Common myeloid progenitor, CD34-positive (primary cell): ENCODE data around the gene SH2B3.

Source experiments
- CTCF ChIA-PET: fragments of 350-600 bp; sonication (Branson Sonifier 250); formaldehyde crosslinking; loops from one replicate; lab custom pipeline; 2021; ENCODE audit warnings: antibody characterized with exemption; lab: Charles Lee
- POLR2A ChIA-PET: fragments of 350-600 bp; sonication (Branson Sonifier 250); formaldehyde crosslinking; loops from one replicate; lab custom pipeline; 2021; ENCODE audit warnings: antibody characterized with exemption; lab: Charles Lee
- DNase-seq, 3 donors: peaks; one replicate each; pipeline versions ENCODE4 v3.0.0 to v3.0.0-alpha.2; 2013
- H3K27ac ChIP-seq, 2 experiments: 1 replicate in 1 of 2; 2 replicates in 1 of 2; pipeline ENCODE4 v1.7.0; 2013; ENCODE audit warnings: inconsistent platforms in 2 of 2, low read length in 2 of 2, mild to moderate bottlenecking in 2 of 2, low read depth in 1 of 2, moderate library complexity in 1 of 2; ENCODE audit not compliant: severe bottlenecking in 2 of 2, insufficient read depth in 1 of 2, poor library complexity in 1 of 2
- H3K27me3 ChIP-seq, 5 experiments: replicated peaks in 2 of 5; 1 replicate in 3 of 5; 2 replicates in 2 of 5; pipeline versions ENCODE4 v1.6.1 to v1.7.0; 2013; ENCODE audit warnings: low read length in 4 of 5, mild to moderate bottlenecking in 2 of 5, moderate library complexity in 2 of 5, inconsistent platforms in 1 of 5; ENCODE audit not compliant: insufficient read depth in 5 of 5, control insufficient read depth in 4 of 5
- H3K36me3 ChIP-seq, 4 experiments: 1 replicate in 2 of 4; 2 replicates in 2 of 4; pipeline versions ENCODE4 v1.6.1 to v1.7.0; 2013; ENCODE audit warnings: low read length in 3 of 4, control low read depth in 1 of 4, mild to moderate bottlenecking in 1 of 4; ENCODE audit not compliant: control insufficient read depth in 4 of 4, insufficient read depth in 4 of 4
- H3K4me1 ChIP-seq, 4 experiments: 1 replicate in 3 of 4; 2 replicates in 1 of 4; pipeline versions ENCODE4 v1.6.1 to v1.7.1; 2013; ENCODE audit warnings: low read length in 3 of 4, mild to moderate bottlenecking in 3 of 4, control low read depth in 1 of 4, inconsistent platforms in 1 of 4, moderate library complexity in 1 of 4; ENCODE audit not compliant: control insufficient read depth in 4 of 4, insufficient read depth in 4 of 4; ENCODE audit errors: control extremely low read depth in 1 of 4
- H3K4me3 ChIP-seq, 7 experiments: 1 replicate in 4 of 7; 2 replicates in 3 of 7; pipeline versions ENCODE4 v1.5.1 to v1.7.0; 2013; ENCODE audit warnings: mild to moderate bottlenecking in 7 of 7, low read length in 6 of 7, moderate library complexity in 6 of 7, inconsistent platforms in 2 of 7, low read depth in 2 of 7, control low read depth in 1 of 7; ENCODE audit not compliant: insufficient read depth in 4 of 7, control insufficient read depth in 1 of 7; ENCODE audit errors: extremely low read depth in 1 of 7
- H3K9me3 ChIP-seq, 5 experiments: 1 replicate in 4 of 5; 2 replicates in 1 of 5; pipeline versions ENCODE4 v1.6.1 to v1.7.1; 2013; ENCODE audit warnings: low read length in 4 of 5, mild to moderate bottlenecking in 2 of 5, inconsistent platforms in 1 of 5, low read depth in 1 of 5, moderate library complexity in 1 of 5; ENCODE audit not compliant: control insufficient read depth in 4 of 5, insufficient read depth in 2 of 5; ENCODE audit errors: control extremely low read depth in 1 of 5
- WGBS: methylation state at CpG from one replicate; pipeline ENCODE4 v1.1.5; 2013; ENCODE audit not compliant: insufficient coverage; 5-methylcytosine and 5-hydroxymethylcytosine counted together

SH2B3 gene

DNA sequence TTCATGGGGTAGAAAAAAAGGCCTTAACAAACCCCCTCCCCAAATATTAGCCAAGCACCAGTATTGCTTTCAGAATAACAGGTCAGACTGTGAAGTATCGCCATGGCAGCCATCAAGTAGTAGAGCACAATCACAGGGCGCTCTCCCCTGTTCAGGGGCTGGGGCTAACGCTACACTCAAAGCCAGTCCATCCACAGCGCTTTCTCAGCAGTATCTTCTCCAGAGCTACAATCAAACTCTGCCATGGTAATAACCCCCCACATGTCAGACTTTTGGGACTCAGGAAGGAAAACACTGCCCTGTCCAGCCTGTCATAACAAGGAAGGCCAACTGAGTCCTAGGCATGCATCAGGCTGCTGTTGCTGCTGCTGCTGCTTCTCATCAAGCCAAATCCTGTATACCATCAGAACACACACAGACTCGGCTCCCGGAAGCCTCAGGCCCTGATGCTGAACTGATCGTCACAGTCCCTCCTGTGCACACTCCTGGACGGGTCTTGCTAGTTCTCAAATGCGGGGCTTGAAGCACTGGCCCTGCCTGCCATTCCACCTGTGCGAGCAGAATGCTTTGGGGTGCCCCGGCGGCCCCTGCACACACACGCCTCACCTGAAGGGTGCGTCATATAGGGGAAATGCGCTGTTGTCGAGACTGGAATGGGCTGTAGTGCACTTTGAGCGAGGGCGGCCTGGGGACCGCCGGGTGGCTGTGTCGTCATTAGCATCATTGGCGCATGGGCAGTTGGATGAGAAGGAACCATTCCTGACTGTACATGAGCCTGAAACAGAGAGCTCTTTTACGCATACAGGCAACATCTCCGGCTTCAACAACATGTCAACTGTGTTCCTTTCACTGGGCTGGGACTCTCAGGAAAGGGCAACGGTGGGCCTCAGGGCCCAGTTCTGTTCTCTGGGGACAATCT is 47.6 kb downstream of the SH2B3 start:
- WGBS: 94% methylated on average over 21 of the region's 25 CpGs

GRCh38 chr12:111454311-111454710 is 48.6 kb downstream of the SH2B3 start:
- Histone ChIP-seq H3K4me1 (peaks cover 0 to 23% (median 10%) of the 10 kb centered on the region in 4 experiments), H3K9me3 (no peaks in the 10 kb centered on the region), H3K36me3 (peaks cover 18 to 85% (median 60%) of the 10 kb centered on the region in 4 experiments), H3K27ac (no peak overlapping the region), H3K4me3 (no peak overlapping the region), H3K27me3 (no peaks in the 10 kb centered on the region)
- 85% methylated on average over 4 of the region's 4 CpGs for WGBS
- no peak for DNase-seq
- POLR2A ChIA-PET: interaction anchor here (0.6 kb wide), 1 partner anchor 19 kb away, joined by 3 read pairs; no protein-coding TSS in a partner anchor
- CTCF ChIA-PET: interaction anchor here (0.9 to 21.6 kb wide), 7 partner anchors 8 to 74 kb away, joined by 3 to 820 read pairs (median 5); partner anchors contain the start of gene SH2B3

More for the DNA sequence above, 47.6 kb downstream of the SH2B3 start:
- ChIA-PET CTCF (interaction anchor here (0.6 to 21.6 kb wide), 3 partner anchors 13 to 51 kb away, joined by 3 to 820 read pairs (median 484); partner anchors contain the start of gene SH2B3), POLR2A (no interaction called here)
- Histone ChIP-seq H3K4me1 (peaks cover 7 to 32% (median 19%) of the 10 kb centered on the region in 4 experiments), H3K27ac (no peak overlapping the region), H3K27me3 (no peaks in the 10 kb centered on the region), H3K36me3 (peaks cover 14 to 89% (median 59%) of the 10 kb centered on the region in 4 experiments), H3K9me3 (no peaks in the 10 kb centered on the region), H3K4me3 (no peak overlapping the region)
- DNase-seq: no peak

- Histone ChIP-seq H3K4me1 (peaks cover 0 to 17% (median 8%) of the 10 kb centered on the region in 4 experiments), H3K27me3 (no peaks in the 10 kb centered on the region), H3K9me3 (no peaks in the 10 kb centered on the region), H3K36me3 (peaks cover 18 to 82% (median 60%) of the 10 kb centered on the region in 4 experiments), H3K27ac (no peak overlapping the region), H3K4me3 (no peak overlapping the region)
- WGBS: 79% methylated on average over 6 of the region's 11 CpGs
- ChIA-PET CTCF (interaction anchor here (0.9 to 21.6 kb wide), 8 partner anchors 9 to 124 kb away, joined by 3 to 820 read pairs (median 4); partner anchors contain the start of gene SH2B3), POLR2A (no interaction called here)
- DNase-seq: no peak
These were observed 49.2 kb downstream of the SH2B3 start for GRCh38 chr12:111454716-111455447.

GRCh38 chr12:111455448-111456320 is 50.0 kb downstream of the SH2B3 start:
- H3K4me1 ChIP-seq: peaks cover 0 to 15% (median 4%) of the 10 kb centered on the region in 4 experiments
- no peaks in the 10 kb centered on the region for H3K27me3 ChIP-seq
- H3K4me3 ChIP-seq: no peak overlapping the region
- CTCF ChIA-PET: interaction anchor here (1.2 to 21.6 kb wide), 6 partner anchors 11 to 125 kb away, joined by 4 to 820 read pairs (median 8); partner anchors contain the start of gene SH2B3
- peaks cover 14 to 76% (median 53%) of the 10 kb centered on the region in 4 experiments for H3K36me3 ChIP-seq
- DNase-seq: no peak
- H3K27ac ChIP-seq: peak overlapping the region in 1 of 2 experiments; percentile 19
- 96% methylated on average over 11 of the region's 15 CpGs for WGBS
- POLR2A ChIA-PET: interaction anchor here (1.2 kb wide), 1 partner anchor 45 kb away, joined by 3 read pairs; no protein-coding TSS in a partner anchor
- no peaks in the 10 kb centered on the region for H3K9me3 ChIP-seq

DNA sequence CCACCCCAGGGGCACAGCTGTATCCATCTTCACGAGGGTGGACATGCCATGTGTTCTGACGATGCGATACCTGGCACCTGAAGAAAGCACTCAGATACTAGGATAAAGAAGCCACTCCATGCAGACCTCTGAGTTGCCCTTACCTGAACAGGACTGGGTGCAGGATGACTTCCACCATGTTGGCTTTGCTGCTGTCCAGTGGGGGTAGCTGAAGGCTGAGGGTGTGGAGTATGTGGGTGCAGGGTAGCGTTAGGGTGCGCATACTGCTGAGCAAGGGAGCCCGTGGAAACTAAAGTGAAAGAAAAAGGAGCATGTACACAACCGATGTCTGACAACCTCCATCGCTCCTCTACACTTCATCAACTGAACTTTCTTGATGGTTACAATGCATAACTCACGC is 51.3 kb downstream of the SH2B3 start:
- no peaks in the 10 kb centered on the region for H3K27me3 ChIP-seq
- no peaks in the 10 kb centered on the region for H3K9me3 ChIP-seq
- POLR2A ChIA-PET: interaction anchor here (1.2 kb wide), 1 partner anchor 47 kb away, joined by 3 read pairs; no protein-coding TSS in a partner anchor
- H3K4me1 ChIP-seq: peaks cover 0 to 7% (median 2%) of the 10 kb centered on the region in 4 experiments
- CTCF ChIA-PET: interaction anchor here (0.7 to 21.6 kb wide), 7 partner anchors 9 to 87 kb away, joined by 3 to 820 read pairs (median 4); partner anchors contain the start of genes PHETA1 and SH2B3
- no peak overlapping the region for H3K27ac ChIP-seq
- no peak overlapping the region for H3K4me3 ChIP-seq
- DNase-seq: no peak
- peaks cover 14 to 66% (median 48%) of the 10 kb centered on the region in 4 experiments for H3K36me3 ChIP-seq
- 100% methylated on average over 7 of the region's 9 CpGs for WGBS

GRCh38 chr12:111457577-111457976 is 51.9 kb downstream of the SH2B3 start:
- no peak overlapping the region for H3K27ac ChIP-seq
- peaks cover 0 to 12% (median 4%) of the 10 kb centered on the region in 4 experiments for H3K4me1 ChIP-seq
- H3K27me3 ChIP-seq: no peaks in the 10 kb centered on the region
- ChIA-PET CTCF (interaction anchor here (1.1 to 21.6 kb wide), 6 partner anchors 9 to 88 kb away, joined by 3 to 820 read pairs (median 8); partner anchors contain the start of genes PHETA1 and SH2B3), POLR2A (no interaction called here)
- peaks cover 14 to 63% (median 47%) of the 10 kb centered on the region in 4 experiments for H3K36me3 ChIP-seq
- H3K9me3 ChIP-seq: no peaks in the 10 kb centered on the region
- H3K4me3 ChIP-seq: no peak overlapping the region
- no peak for DNase-seq
- no CpG with 5 or more reads among the region's 3 CpGs for WGBS
